Keratinocyte (primary cell): Measurements from ENCODE around the gene USP12. TPM values are rescaled to one million over a fixed set of nuclear protein-coding genes. Genes with fewer than 3 reads are reported as not detected.

ENCODE experiments used
- DNase-seq: peaks from one replicate; pipeline ENCODE4 v3.0.0-alpha.2; 2011; ENCODE audit warnings: low read depth, missing footprints, low spot score
- FAIRE-seq: peaks from 2 replicates; lab custom pipeline; 2011; peaks lifted over from hg19 to GRCh38; lab: Jason Lieb, UNC
- H2AFZ ChIP-seq: 2 replicates; pipeline ENCODE4 v1.6.0; 2012; ENCODE audit warnings: low read length, control low read depth, inconsistent platforms; ENCODE audit not compliant: control insufficient read depth
- H3K27ac ChIP-seq: 2 replicates; pipeline ENCODE4 v1.5.1; 2011; ENCODE audit warnings: low read length; ENCODE audit not compliant: control insufficient read depth, insufficient read depth
- H3K27me3 ChIP-seq: 3 replicates; pipeline ENCODE4 v1.6.0; 2011; ENCODE audit warnings: low read length; ENCODE audit not compliant: control insufficient read depth, insufficient read depth; ENCODE audit errors: extremely low read depth
- H3K36me3 ChIP-seq, 2 experiments: 2 replicates in 1 of 2; 3 replicates in 1 of 2; pipeline ENCODE4 v1.5.1; 2011; ENCODE audit warnings: low read length in 2 of 2, mild to moderate bottlenecking in 1 of 2; ENCODE audit not compliant: control insufficient read depth in 2 of 2, insufficient read depth in 2 of 2; ENCODE audit errors: extremely low read depth in 1 of 2
- H3K4me1 ChIP-seq: 3 replicates; pipeline ENCODE4 v1.5.1; 2011; ENCODE audit warnings: low read length; ENCODE audit not compliant: control insufficient read depth, insufficient read depth; ENCODE audit errors: extremely low read depth
- H3K4me2 ChIP-seq: 3 replicates; pipeline ENCODE4 v1.6.0; 2011; ENCODE audit warnings: low read depth, low read length; ENCODE audit not compliant: control insufficient read depth, insufficient read depth; ENCODE audit errors: extremely low read depth
- H3K4me3 ChIP-seq, 3 experiments: fragments of 200-600 bp in 1 of 3; sonication (generic) in 1 of 3; 2 replicates in 2 of 3; 3 replicates in 1 of 3; pipeline ENCODE4 v1.5.1; 2011 to 2016; ENCODE audit warnings: low read length in 3 of 3, mild to moderate bottlenecking in 3 of 3, control low read depth in 2 of 3, inconsistent platforms in 1 of 3, low read depth in 1 of 3, mixed read lengths in 1 of 3, mixed run types in 1 of 3, moderate library complexity in 1 of 3; ENCODE audit not compliant: control insufficient read depth in 2 of 3, insufficient read depth in 2 of 3; ENCODE audit errors: extremely low read depth in 1 of 3
- H3K79me2 ChIP-seq: 2 replicates; pipeline ENCODE4 v1.6.0; 2012; ENCODE audit warnings: low read length; ENCODE audit not compliant: control insufficient read depth, insufficient read depth
- H3K9ac ChIP-seq: 3 replicates; pipeline ENCODE4 v1.6.0; 2011; ENCODE audit warnings: low read length; ENCODE audit not compliant: control insufficient read depth, insufficient read depth; ENCODE audit errors: extremely low read depth
- H3K9me1 ChIP-seq: 3 replicates; pipeline ENCODE4 v1.6.0; 2011; ENCODE audit warnings: low read length; ENCODE audit not compliant: control insufficient read depth, insufficient read depth; ENCODE audit errors: extremely low read depth
- H3K9me3 ChIP-seq: 2 replicates; pipeline ENCODE4 v1.5.1; 2012; ENCODE audit warnings: low read depth, low read length; ENCODE audit not compliant: control insufficient read depth
- H4K20me1 ChIP-seq: 3 replicates; pipeline ENCODE4 v1.6.0; 2011; ENCODE audit warnings: low read length; ENCODE audit not compliant: control insufficient read depth, insufficient read depth; ENCODE audit errors: extremely low read depth
- CTCF ChIP-seq, 3 experiments: IDR thresholded peaks in 1 of 3; conservative IDR thresholded peaks in 1 of 3; optimal IDR thresholded peaks in 1 of 3; 2 replicates in 2 of 3; 3 replicates in 1 of 3; pipeline versions ENCODE3 to v1.5.1; 2011; ENCODE audit warnings: low read length in 3 of 3, mild to moderate bottlenecking in 3 of 3, moderate library complexity in 2 of 3, control low read depth in 1 of 3, inconsistent platforms in 1 of 3; ENCODE audit not compliant: insufficient read depth in 2 of 3; ENCODE audit errors: extremely low read depth in 1 of 3
- EZH2 ChIP-seq: IDR thresholded peaks from one replicate; pipeline ENCODE4 v1.6.1; 2012; ENCODE audit warnings: inconsistent platforms, mild to moderate bottlenecking, low read length, moderate library complexity
- dilution Hi-C: fragments of 300-500 bp; cut with MboI; formaldehyde crosslinking; loops from one replicate; pipeline ENCODE4 v1.7.0; 2020; ENCODE audit warnings: low sequenced_read_pairs; ENCODE audit not compliant: extremely low pct_ligation_motif_present
- polyA plus RNA-seq, 5 experiments: library from polyadenylated mRNA; depleted of rRNA in 3 of 5; stranded (reverse) in 3 of 5; stranded (forward) in 1 of 5; unstranded in 1 of 5; fragments of >200 nt; gene quantifications; 1 replicate in 1 of 5; 2 replicates in 3 of 5; 3 replicates in 1 of 5; pipeline versions ENCODE4 v1.2.1 to v1.2.3, GENCODE V29; 2011 to 2012; ENCODE audit warnings: missing spikeins in 2 of 5, low read depth in 1 of 5, low replicate concordance in 1 of 5

USP12 gene
- polyA plus RNA-seq, 1 donor (not counting 4 experiments of a cell fraction or from before 2014, with no cell fraction given) = 20.7 TPM

GRCh38 chr13:27024776-27025492, 146.7 kb downstream of the USP12 start:
- FAIRE-seq (no peak), DNase-seq (no peak)
- Histone ChIP-seq H3K27ac (no peak overlapping the region), H3K27me3 (peaks cover 8% of the 10 kb centered on the region), H3K9ac (no peak overlapping the region), H3K4me2 (no peak overlapping the region), H4K20me1 (no peaks in the 10 kb centered on the region), H3K36me3 (no peaks in the 10 kb centered on the region), H3K79me2 (no peaks in the 10 kb centered on the region), H3K9me1 (no peaks in the 10 kb centered on the region), H2AFZ (no peak overlapping the region), H3K9me3 (no peaks in the 10 kb centered on the region), H3K4me1 (no peaks in the 10 kb centered on the region), H3K4me3 (no peak overlapping the region)
- dilution Hi-C loops = no loop called here
- TF ChIP-seq CTCF (optimal IDR thresholded peaks at IDR 0.05 in 1 of 3, IDR thresholded peaks at IDR 0.05 in 1 of 3, conservative IDR thresholded peaks at IDR 0.05 in 1 of 3; ENCODE audit: extremely low read depth in 1 of 3, insufficient read depth in 2 of 3, low read length in 3 of 3) (no peak), EZH2 (no peak)

- no peaks in the 10 kb centered on the region for H3K79me2 ChIP-seq
- H3K27ac ChIP-seq = no peak overlapping the region
- H3K4me2 ChIP-seq = no peak overlapping the region
- no peak overlapping the region for H3K9ac ChIP-seq
- TF ChIP-seq CTCF (optimal IDR thresholded peaks at IDR 0.05 in 1 of 3, IDR thresholded peaks at IDR 0.05 in 1 of 3, conservative IDR thresholded peaks at IDR 0.05 in 1 of 3; ENCODE audit: extremely low read depth in 1 of 3, insufficient read depth in 2 of 3, low read length in 3 of 3) (no peak), EZH2 (no peak)
- H2AFZ ChIP-seq = no peak overlapping the region
- no peaks in the 10 kb centered on the region for H3K36me3 ChIP-seq
- dilution Hi-C loops = no loop called here
- no peak for DNase-seq
- H3K4me1 ChIP-seq = no peaks in the 10 kb centered on the region
- H3K27me3 ChIP-seq = peaks cover 8% of the 10 kb centered on the region
- H3K9me1 ChIP-seq = no peaks in the 10 kb centered on the region
- FAIRE-seq = no peak
- H3K9me3 ChIP-seq = no peaks in the 10 kb centered on the region
- H3K4me3 ChIP-seq = no peak overlapping the region
- no peaks in the 10 kb centered on the region for H4K20me1 ChIP-seq
Measured at GRCh38 chr13:27024074-27024461, 147.5 kb downstream of the USP12 start.
